ENCODE measurements around the gene HIPK3.

GRCh38 chr11:33379947-33380346, 122.8 kb downstream of the HIPK3 start:
- TF ChIP-seq, protein P1, sequence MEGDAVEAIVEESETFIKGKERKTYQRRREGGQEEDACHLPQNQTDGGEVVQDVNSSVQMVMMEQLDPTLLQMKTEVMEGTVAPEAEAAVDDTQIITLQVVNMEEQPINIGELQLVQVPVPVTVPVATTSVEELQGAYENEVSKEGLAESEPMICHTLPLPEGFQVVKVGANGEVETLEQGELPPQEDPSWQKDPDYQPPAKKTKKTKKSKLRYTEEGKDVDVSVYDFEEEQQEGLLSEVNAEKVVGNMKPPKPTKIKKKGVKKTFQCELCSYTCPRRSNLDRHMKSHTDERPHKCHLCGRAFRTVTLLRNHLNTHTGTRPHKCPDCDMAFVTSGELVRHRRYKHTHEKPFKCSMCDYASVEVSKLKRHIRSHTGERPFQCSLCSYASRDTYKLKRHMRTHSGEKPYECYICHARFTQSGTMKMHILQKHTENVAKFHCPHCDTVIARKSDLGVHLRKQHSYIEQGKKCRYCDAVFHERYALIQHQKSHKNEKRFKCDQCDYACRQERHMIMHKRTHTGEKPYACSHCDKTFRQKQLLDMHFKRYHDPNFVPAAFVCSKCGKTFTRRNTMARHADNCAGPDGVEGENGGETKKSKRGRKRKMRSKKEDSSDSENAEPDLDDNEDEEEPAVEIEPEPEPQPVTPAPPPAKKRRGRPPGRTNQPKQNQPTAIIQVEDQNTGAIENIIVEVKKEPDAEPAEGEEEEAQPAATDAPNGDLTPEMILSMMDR (optimal IDR thresholded peaks at IDR 0.05 in 1 of 3, IDR thresholded peaks at IDR 0.05 in 1 of 3, conservative IDR thresholded peaks at IDR 0.05 in 1 of 3; ENCODE audit: extremely low read depth in 1 of 3, insufficient read depth in 2 of 3, low read length in 3 of 3), result no peak
- TF ChIP-seq EZH2 (IDR thresholded peaks at IDR 0.05; ENCODE audit: low read length), result no peak

Measured in keratinocyte (primary cell).